GM19463 (cell line): ENCODE measurements around the gene PAPLN.
"Not testable (repeated sequence)": the region's sequence is repeated elsewhere in the genome, so short reads cannot be mapped to it uniquely, and the experiment has no call there.

Experiments
- ATAC-seq: cut with Tn5 transposase; IDR thresholded peaks from one replicate; pipeline ENCODE4 v1.9.1; 2021; ENCODE audit warnings: mild to moderate bottlenecking, moderate library complexity; ENCODE audit not compliant: unreplicated experiment

The PAPLN gene

DNA sequence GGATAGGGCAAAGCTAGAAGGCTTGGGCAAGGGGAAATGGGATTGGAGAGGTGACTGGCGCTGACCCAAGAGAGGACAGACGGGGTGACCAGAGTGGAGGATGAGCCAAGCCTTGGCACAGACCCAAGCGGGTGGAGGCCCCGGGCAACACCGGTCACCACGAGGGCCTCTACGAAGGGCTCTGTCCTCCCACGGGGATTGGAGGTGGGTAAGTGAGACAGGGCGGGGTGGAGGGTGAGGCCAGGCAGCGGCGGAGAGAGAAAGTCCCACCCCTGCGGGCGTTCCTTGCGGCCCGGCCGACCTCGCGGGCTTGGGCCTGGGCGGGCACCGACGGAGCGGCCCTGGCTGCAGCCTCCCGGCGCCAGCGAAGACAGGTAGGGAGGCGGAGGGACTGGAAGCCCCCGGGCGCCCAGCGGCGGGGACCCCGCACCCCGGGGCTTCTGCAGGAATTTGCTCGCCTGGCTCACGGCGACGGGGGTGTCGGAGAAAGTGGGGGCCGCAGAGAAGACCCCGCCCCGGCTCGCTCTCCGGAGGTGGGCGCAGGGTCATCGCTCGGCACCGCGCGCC is at the start of gene PAPLN:
Gene PAPLN (plus strand): TSS at position 288 of the 567 bp plus-strand sequence. CDS start 2,273 bp downstream, outside the sequence.
- no peak for ATAC-seq

- no peak for ATAC-seq
Observed at GRCh38 chr14:73188501-73188911, 48.8 kb upstream of the PAPLN start.

GRCh38 chr14:73189651-73190050 is 47.7 kb upstream of the PAPLN start:
- no peak for ATAC-seq

DNA sequence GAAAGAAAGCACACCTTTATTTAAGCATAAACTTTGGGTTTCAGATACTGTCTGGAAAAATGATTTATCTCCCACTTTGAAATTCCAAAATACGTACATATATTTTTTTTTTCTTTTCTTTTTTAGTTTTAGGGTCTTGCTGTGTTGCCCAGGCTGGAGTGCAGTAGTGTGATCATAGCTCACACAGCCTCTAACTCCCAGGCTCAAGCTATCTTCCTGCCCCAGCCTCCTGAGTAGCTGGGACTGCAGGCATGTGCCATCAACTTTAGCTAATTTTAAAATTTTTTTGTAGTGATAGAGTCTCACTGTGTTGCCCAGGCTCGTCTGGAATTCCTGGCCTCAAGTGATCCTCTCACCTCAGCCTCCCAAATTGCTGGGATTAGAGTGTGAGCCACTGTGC is 45.9 kb upstream of the PAPLN start:
- ATAC-seq = no peak

DNA sequence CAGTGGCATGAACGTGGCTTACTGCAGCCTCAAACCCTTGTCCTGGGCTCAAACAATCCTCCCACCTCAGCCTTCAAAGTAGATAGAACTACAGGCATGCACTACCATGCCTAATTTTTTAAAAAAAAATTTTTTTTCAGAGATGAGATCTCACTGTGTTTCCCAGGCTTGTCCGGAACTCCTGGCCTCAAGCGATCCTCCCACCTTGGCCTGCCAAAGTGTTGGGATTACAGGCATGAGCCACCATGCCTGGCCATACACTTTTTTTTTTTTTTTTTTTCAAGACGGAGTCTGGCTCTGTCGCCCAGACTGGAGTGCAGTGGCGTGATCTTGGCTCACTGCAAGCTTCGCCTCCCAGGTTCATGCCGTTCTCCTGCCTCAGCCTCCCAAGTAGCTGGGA is 43.0 kb upstream of the PAPLN start:
- ATAC-seq = not testable (repeated sequence)

- no peak for ATAC-seq
Observed at GRCh38 chr14:73198253-73198652, 39.1 kb upstream of the PAPLN start.

DNA sequence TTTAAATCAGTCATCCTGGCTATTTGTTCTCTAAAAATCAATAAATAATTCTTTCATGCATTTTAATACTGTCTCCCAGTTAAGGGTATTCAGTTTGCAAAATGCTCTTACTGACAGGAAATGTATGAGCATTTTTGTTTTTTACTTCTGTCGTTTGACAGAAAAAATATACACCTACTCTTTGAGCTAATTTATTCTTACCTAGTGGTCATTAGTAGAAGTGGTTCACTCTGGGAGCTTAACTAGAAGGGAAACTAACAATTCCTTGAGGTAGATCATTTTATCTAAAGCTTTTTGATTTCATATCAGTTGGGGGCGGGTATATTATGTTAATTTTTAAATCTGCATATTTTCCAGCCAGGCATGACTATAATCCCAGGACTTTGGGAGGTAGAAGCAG is 33.8 kb upstream of the PAPLN start:
- no peak for ATAC-seq

- no peak for ATAC-seq
Observed at GRCh38 chr14:73207615-73208014, 29.7 kb upstream of the PAPLN start.

DNA sequence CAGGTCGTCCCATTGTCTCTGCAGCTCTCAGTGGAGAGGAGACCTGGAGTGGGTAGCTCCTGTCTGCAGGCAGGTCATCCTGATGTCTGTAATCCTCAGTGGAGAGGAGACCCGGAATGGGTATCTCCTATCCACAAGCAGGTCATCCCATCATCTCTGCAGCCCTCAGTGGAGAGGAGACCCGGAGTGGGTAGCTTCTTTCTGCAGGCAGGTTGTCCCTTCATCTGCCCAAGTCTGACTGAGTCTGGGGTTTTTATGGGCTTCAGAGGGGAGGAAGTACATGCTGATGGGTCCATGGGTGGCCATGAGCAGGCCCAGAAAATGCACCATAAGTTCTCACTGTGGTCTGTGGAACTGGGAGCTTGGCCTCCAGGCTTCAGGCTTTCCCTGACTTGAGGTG is 28.9 kb upstream of the PAPLN start:
- ATAC-seq = no peak

- ATAC-seq = no peak
Observed at GRCh38 chr14:73208846-73209245, 28.5 kb upstream of the PAPLN start.

DNA sequence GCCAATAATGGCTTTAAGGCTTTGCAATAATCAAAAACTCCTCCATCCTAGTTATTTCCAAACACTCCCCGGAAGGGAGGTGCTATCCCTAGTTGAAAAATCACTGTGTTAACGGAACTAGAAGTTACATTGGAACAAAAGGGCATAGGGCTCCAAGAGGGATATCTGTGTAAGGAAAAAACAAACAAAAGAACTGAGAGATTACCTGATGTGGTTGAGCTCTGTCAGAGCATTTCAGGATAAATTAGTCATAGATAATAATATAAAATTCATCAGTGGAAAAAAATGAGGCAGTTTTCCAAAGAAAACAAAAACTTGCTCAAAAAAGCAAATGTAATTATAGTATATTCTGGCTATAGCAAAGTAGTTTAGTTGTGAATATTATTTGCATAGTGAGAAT is 27.4 kb upstream of the PAPLN start:
- no peak for ATAC-seq

DNA sequence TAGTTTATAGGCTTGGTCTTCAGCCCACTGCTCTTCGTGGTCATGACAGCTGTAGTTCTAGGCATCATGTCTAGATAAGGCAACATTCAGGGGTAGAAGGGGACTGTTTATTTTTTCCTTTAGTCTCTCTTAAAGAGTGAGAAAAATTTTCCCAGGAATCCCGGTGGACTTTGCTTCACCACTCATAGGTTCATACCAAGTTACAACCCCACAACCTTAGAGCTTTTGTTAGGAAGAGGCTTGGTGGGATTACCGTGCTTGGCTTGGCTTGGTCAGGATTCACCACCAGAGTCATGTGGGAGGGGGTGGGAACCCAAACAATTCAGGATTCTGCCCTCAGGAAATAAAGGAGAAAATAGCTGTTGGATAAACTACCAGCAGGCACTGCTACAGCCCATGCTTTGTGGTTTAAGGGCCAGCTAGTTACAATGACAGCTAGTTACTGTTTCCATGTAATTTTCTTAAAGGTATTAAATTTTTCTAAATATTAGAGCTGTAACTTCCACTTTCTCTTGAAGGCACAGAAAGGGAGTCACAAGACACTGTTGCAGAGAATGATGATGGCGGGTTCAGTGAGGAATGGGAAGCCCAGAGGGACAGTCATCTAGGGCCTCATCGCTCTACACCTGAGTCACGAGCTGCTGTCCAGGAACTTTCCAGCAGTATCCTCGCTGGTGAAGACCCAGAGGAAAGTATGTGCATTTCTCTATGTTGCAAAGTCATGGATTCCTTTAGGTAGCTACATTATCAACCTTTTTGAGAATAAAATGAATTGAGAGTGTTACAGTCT is 25.9 kb upstream of the PAPLN start:
- ATAC-seq = no peak

GRCh38 chr14:73216030-73216429 is 21.3 kb upstream of the PAPLN start:
- no peak for ATAC-seq

- no peak for ATAC-seq
Observed at GRCh38 chr14:73217411-73217810, 19.9 kb upstream of the PAPLN start.

- no peak for ATAC-seq
Observed at GRCh38 chr14:73220061-73220460, 17.2 kb upstream of the PAPLN start.

DNA sequence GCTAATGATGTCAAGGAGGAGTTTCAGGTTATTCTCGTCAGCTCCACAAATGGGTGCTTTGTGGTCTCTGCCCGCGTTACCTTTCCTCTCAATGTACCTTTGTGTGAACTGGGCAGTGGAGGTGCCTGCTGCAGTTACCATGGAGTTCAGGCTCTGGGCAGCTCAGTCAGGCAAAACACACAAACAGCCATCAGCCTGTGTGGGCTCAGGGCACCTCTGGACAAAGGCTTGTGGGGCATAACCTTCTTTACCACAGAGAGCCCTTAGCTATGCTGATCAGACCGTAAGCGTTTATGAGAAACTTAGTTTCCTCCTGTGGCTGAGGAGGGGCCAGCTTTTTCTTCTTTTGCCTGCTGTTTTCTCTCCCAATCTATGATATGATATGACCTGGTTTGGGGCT is 16.7 kb upstream of the PAPLN start:
- no peak for ATAC-seq

DNA sequence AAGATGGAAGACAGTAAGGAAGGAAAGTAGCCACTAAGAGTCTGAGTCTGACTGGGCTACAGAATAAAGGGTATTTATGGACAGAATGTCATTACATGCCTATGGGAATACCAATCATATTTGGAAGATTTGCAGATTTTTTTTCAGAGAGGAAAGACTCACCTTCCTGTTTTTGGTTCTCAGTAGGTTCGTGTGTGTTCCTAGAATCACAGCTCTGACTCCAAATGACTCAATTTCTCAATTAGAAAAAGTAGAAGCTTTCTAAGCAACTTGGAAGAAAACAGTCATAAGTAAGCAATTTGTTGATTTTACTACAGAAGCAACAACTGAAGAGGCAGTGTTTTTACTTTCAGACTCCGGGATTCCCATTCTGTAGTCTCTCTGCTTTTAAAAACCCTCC is 15.4 kb upstream of the PAPLN start:
- ATAC-seq = no peak

- ATAC-seq = no peak
Observed at GRCh38 chr14:73223049-73223448, 14.3 kb upstream of the PAPLN start.

DNA sequence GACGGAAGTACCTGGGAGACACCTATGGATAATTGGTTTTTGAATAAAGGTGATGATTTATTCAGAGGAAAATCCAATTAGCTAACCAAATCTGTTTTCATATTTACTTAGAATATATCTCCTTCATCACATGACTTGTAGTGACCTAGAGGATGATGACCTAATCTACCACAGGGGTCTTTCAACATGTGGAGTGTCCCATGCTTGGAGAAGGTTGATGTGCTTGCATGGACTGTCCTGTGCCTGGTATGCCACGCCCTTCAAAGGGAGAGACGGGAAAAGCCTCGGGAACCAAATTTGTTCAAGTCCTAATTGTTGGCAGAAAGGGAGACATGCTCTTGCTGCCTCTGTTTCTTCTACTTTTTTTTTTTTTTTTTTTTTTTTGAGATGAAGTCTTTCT is 11.8 kb upstream of the PAPLN start:
- ATAC-seq = no peak

GRCh38 chr14:73227812-73228781 is 9.2 kb upstream of the PAPLN start:
- ATAC-seq = peak; percentile 53

GRCh38 chr14:73230051-73230450 is 7.3 kb upstream of the PAPLN start:
- no peak for ATAC-seq
